ENCODE results near the gene SSBP3.

SSBP3 gene

GRCh38 chr1:54282101-54282847, 123.9 kb downstream of the SSBP3 start:
- H3K4me3 ChIP-seq (ENCODE audit: low read depth, low read length), result no peak overlapping the region
- no peak for TF ChIP-seq CTCF (IDR thresholded peaks at IDR 0.05; ENCODE audit: insufficient read depth, low read depth, low read length, missing control alignments)
- DNase-seq (ENCODE audit: low read depth), result no peak

DNA sequence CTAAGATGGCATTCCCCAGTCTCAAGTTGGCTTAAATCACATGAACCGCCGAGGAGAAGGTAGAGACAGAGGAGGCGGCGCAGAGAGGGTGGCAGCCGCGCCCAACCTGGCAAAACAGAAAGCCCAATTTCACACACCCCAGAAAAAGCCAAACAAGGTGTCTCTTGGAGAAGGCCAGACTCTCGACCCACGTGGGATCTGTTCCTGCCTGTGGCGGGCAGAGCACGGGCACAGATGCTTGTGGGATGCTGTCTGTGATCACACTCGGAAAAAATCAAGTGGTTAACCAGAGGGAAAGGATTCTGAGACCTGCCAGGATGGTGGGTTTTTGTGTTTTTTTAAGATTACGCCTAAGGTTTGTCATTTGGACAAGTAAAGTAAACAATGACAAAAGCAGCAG, 125.5 kb downstream of the SSBP3 start:
- DNase-seq (ENCODE audit: low read depth), result no peak
- no peak overlapping the region for H3K4me3 ChIP-seq (ENCODE audit: low read depth, low read length)
- no peak for TF ChIP-seq CTCF (IDR thresholded peaks at IDR 0.05; ENCODE audit: insufficient read depth, low read depth, low read length, missing control alignments)

GRCh38 chr1:54279457-54279856, 126.7 kb downstream of the SSBP3 start:
- DNase-seq (ENCODE audit: low read depth), result no peak
- H3K4me3 ChIP-seq (ENCODE audit: low read depth, low read length), result no peak overlapping the region
- no peak for TF ChIP-seq CTCF (IDR thresholded peaks at IDR 0.05; ENCODE audit: insufficient read depth, low read depth, low read length, missing control alignments)

GRCh38 chr1:54278941-54279422, 127.2 kb downstream of the SSBP3 start:
- H3K4me3 ChIP-seq (ENCODE audit: low read depth, low read length), result no peak overlapping the region
- no peak for DNase-seq (ENCODE audit: low read depth)
- no peak for TF ChIP-seq CTCF (IDR thresholded peaks at IDR 0.05; ENCODE audit: insufficient read depth, low read depth, low read length, missing control alignments)

DNA sequence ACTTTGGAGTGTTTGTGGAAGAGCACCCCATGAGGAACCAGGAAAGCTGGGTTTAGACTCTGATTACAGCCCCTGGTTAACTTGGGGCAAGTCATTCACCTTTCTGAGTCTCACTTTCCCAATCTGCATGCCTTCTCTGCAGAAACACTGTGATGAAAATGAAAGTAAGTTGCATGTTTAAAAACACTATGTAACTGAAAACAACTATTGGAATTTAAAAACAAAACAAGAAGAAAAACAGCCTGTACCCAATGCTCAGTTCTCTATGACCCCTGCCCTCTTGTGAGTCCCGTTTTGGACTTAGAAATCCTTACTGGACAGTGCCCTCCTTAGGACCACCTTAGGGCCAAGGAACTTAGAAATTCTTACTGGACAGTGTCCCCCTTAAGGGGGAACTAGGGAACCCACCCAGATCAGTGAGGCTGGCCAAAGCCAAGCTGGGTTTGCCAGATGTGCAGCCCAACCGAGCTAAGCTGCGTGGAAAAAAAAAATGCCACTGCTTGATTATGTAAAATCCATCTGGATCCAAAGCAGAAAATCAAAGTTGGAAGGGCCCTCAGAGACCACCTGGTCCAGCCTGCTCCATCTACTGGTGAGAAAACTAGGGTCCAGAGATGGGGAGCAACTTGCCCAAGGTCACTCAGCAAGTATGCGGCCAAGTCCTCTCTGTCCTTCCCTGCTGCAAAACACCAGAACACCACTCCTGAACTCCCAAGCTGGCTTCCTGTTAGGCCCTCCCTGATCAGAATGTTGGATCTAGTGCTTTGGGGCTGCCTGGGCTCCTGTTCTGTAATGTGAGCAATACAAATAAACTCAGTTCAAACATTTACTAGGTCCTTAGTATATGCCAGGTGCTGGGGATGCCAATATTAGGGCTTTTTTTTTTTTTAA, 128.5 kb downstream of the SSBP3 start:
- DNase-seq (ENCODE audit: low read depth), result peak; percentile 52
- no peak overlapping the region for H3K4me3 ChIP-seq (ENCODE audit: low read depth, low read length)

More for the DNA sequence above, 128.5 kb downstream of the SSBP3 start:
- TF ChIP-seq CTCF (IDR thresholded peaks at IDR 0.05; ENCODE audit: insufficient read depth, low read depth, low read length, missing control alignments), result no peak
